Daoy (cell line): Measurements from ENCODE around the gene S100A6. TPM values are rescaled to one million over a fixed set of nuclear protein-coding genes. Genes with fewer than 3 reads are reported as not detected.
"Not testable (repeated sequence)": the region's sequence is repeated elsewhere in the genome, so short reads cannot be mapped to it uniquely, and the experiment has no call there.

Experiments used
- DNase-seq: peaks from one replicate; pipeline ENCODE4 v3.0.0-alpha.2; 2015; ENCODE audit warnings: low read depth
- total RNA-seq: library from RNA; depleted of rRNA; stranded (reverse); fragments of >200 nt; shearing (Covaris generic); gene quantifications from 2 replicates; pipeline ENCODE4 v1.2.3, GENCODE V29; 2014

S100A6 gene
- total RNA-seq, 1 experiment from 2014 or later: 491 TPM

DNA sequence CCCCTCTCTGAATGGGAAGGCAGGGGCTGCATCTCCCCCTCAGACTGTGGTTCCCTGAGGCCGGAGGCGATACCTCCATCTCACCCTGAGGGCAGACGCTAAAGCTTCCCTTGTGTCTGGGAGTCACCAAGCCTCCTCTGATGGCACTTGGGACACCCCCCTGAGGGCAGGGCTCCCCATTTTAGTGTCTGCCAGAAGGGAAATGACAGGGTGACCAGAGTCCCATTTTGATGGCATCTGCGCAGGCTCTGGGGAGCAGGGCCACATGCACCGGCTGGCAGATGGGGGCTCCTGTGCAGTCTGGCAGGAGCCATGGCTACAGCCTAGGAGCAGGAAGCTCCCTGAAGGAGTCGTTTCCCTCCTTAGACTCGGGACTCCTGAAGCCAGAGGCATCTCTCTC, 28.2 kb upstream of the S100A6 start:
- no peak for DNase-seq

DNA sequence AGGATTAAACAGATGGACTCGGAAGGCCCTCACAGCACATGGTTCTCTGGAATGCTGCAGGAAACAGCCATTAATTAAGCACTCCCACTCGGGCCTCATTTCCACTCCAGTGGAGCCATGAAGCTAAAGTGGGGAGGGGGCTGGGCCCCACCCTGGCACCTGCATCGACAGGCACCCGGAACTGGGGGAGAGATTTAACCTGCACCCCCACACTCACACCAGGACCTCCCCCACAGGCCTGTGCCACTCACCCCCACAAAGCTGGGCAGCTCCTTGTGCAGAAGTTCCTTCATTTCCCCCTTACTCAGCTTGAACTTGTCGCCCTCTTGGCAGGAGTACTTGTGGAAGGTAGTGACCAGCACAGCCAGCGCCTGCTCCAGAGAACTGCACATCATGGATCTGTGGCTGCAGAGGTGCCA, 27.7 kb upstream of the S100A6 start:
- no peak for DNase-seq

DNA sequence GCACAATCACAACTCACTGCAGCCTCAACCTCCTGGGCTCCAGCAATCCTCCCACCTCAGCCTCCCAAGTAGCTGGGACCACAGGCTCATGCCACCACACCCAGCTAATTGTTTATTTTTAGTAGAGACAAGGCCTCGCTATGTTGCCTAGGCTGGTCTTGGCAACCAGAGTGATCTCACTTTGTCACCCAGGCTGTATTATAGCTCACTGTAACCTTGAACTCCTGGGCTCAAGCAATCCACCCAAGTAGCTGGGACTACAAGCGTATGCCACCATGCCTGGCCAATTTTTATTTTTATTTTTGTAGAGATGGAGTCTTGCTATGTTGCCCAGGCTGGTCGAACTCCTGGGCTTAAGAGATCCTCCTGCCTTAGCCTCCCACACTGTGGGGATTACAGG, 26.2 kb upstream of the S100A6 start:
- not testable (repeated sequence) for DNase-seq

DNA sequence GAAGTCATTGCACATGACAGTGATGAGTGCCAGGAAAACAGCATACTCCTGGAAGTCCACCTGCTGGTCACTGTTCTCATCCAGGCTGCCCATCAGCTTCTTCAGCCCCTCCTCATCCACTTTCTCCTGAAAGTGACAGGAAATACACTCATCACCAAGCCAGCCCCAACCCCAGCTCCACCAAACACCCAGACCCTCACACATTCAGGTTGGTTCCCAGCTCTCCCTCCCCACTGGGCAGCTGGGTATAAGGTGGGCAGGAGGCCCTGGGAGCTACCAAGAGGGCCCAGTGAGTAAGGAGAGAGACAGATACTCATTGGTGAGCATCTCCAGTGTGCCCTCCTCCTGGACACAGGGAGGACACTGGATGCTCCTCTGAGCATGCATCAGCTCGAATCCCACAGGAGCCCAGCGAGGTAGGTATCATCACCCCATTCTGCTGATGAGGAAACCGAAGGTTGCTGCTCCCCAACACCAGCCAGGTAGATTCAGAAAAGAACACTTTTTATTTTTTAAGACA, 25.7 kb upstream of the S100A6 start:
- no peak for DNase-seq

DNA sequence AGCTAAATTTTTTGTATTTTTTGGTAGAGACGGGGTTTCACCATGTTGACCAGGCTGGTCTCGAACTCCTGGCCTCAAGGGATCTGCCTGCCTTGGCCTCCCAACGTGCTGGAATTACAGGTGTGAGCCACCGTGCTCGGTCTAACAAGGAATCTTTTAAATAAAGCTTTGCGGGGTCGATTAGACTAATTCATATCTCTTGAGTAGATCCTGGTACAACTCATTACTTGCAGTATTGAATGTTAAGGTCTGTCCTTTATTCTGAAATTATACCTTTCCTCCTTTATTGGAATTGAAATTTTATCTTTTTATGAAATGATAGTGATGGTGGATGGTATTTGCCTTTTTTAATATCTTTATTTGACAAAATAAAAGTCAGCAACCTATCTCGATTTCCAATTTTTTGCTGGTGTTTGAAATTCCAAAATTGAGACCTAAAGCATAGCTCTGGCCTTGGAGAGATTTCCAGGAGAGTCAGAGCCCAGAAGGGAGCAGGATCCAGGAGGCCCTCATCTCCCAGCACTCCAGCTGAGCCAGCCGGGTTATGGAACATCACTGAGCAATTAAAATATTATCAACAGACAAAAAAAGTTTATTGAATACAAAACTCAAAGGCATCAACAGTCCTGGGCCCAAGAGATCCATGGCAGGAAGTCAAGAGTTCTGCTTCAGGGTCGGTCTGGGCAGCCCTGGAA, 25.1 kb upstream of the S100A6 start:
- no peak for DNase-seq

DNA sequence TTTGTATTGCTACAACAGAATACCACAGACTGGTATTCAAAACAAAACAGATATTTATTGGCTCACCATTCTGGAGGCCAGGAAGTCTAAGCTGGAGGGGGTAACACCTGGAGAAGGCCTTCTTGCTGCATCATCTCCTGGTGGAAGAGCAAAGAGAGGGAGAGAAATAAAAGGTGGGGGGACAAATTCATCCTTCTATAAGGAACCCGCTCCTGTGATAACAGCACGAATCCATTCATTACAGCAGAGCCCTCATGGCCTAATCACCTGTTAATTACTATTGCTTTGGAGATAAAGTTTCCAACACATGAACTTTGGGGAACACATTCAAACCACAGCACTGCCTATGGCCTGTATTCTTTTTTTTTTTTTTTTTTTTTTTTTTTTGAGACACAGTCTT, 24.4 kb upstream of the S100A6 start:
- no peak for DNase-seq

DNA sequence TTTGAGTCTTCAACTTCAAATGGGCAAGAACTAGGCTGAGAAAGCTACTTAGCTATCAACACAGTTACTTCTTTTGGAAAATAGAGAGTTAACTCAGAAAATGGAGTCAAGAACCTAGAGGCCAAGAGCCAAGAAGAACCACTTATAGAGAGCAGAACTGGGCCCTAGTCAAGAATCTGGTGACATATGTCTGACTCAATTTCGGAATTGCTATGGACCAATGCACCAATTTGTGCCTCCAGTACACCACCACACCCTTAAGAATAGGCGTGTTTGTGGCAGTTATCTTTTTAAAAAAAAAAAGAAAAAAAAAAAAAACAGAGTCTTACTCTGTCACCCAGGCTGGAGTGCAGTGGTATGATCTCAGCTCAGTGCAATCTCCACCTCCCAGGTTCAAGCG, 22.1 kb upstream of the S100A6 start:
- DNase-seq: no peak

DNA sequence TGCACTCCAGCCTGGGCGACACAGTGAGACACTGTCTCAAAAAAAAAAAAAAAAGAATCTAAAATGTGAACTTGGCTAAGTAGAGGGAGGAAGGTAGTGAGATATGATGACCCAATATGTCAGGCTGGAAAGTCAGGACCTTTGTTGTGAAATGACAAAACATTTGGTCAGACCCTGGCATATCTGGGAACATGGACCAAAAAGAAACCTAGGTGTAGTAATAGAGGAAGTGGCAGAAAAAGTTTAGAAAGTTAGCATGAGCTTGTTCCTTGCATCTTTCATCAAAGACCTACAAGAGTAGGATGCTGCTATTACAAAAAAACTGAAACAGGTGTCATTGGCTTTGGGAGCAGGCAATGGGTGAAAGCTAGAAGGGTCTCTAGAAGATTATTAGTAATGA, 20.6 kb upstream of the S100A6 start:
- no peak for DNase-seq

DNA sequence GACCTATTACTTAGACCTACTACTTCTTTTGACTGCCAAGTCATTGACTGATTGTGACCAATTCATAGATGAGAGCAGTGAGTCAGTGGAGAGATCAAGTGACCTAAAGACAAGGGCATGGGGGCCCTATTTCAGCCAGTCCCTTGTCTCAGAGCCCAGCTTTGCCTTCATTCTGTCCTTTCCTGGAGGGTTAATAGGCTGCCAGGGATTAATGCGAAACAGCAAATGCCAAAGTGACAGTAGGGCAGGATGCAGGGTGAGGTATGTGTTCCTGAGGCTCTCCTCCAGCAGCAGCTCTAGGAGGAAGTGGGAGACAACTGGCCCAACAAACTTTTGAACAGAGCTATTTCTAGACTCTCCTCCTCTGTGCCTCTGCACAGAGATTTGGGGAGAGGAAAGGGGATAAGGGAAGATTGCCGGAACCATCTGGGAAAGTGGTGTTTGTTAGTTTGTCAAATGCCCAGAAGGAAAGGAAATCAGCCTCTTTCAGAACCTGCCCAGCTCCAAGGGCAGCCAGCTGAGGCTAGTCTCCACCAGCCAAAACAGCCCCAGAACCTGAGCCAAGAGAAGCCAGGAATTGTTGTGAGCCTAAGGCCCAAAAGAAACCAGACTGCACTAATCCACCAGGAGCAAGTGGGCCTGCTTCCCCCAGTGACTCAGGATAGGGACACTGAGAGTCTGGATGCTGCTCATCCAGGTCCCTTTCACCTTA, 18.2 kb upstream of the S100A6 start:
- DNase-seq: no peak

DNA sequence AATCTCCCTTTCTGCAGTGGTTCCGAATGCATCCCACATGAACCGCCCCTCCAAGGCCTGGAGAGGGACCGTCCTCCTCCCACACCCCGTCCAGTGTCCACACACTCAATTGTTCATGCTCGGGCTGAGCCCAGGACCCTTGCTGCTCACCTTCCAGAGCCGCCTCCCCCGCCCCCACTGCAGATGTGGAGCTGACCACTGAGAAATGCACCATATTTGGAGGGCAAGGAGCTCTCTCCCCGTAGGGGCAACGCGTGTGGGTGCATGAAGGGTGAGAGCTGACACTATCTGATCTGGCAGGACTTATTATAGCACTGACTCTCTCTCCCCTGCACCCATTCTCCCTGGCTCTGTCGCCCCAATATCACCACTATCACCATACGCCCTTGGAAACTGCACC, 17.3 kb upstream of the S100A6 start:
- DNase-seq: no peak

DNA sequence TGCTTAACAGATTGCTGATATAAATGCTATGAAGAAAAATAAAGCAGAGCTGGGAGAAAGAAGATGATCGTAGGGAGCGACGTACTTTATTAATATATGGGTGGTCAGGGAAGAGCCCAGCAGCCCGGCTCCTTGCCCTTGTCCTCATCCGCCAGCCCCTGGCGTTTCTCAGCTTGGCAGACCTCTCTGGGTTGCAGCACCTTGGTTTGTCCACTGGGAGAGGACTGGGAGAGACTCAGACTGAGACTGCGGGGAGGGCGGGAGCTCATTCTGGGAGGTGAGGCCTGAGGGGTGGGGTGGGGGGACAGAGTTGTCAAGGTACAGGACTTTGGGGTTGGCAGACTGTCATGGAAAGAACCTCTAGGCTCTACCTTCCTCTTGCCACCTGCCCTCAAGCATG, 16.5 kb upstream of the S100A6 start:
- no peak for DNase-seq

DNA sequence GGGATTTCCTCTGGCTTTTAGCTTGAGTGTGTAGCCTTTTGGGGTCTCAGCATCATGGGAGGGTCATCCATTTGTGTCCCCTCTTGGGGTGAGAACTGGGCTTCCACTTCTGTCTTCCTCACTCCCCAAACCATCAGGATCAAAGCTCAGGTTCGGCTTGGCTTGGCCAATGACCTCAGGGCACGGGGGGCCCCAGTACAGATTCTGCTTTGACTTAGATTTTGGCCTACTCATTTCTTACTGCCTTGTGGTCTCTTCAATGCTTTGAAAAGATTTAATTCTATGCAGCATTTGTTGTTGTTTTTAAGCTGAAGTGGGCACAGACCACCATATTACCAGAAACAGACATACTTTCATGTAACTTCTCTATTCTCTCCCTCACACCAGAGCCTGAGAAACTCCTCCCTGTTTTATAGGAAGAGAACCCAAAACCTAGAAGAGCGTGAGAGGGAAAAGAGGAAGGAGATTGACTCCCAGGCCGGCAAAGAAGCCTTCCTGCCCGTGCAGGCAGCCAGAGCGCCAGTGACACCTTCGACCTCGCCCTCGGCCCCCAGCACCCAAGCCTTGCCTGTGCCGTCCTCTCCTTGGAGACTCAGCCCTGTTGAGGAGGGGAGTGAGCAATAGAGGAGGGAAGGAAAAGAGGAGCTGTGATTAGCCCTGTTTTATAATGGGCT, 15.2 kb upstream of the S100A6 start:
- no peak for DNase-seq

DNA sequence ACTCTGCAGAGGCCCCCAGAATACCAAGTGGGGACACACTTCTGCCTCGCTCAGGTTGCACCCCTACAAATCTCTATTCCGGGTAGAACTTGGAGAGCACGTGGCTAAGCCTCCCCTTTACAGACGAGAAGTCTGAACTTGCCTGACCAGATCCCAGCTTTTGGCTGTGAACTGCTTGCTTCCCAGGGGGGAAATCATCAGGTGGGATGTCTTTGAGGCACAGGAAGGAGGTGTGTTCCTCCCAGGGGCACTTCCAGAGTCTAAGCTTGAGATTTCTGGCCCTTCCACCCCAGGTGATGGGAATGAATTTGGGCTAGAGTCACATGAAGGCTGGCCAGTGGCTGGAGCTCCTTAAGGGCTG, 14.6 kb upstream of the S100A6 start:
- DNase-seq: no peak

DNA sequence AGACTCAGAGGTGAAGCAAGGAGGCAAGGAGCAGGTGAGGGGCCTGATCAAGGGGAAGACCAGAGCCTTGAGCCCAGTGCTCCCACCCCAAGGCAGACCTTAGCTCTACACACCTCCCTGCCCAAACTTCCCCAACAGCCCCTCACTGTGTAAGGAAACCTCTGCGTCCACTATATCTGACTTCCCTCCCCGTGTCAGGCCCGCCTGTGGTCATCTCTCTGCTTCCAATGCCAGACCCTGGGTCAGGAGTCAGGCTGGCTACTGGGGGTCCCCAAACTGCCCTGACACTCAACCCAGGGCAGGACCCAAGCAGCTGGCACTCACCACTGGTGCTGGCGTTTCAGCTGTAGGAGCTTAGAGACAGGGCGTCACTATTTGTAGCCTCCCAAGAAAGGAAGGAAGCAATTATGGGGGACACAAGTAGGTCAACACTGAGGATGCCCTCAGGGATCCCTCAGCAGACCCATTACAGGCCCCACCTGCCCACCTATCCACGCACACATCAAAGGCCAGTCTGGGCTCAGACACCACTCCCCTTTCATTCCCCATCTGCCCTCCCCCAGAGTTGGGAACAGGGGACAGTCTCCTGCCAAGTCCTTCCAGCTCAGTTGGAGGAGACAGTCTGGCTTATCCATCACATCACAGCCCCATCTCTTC, 14.1 kb upstream of the S100A6 start:
- DNase-seq: no peak

DNA sequence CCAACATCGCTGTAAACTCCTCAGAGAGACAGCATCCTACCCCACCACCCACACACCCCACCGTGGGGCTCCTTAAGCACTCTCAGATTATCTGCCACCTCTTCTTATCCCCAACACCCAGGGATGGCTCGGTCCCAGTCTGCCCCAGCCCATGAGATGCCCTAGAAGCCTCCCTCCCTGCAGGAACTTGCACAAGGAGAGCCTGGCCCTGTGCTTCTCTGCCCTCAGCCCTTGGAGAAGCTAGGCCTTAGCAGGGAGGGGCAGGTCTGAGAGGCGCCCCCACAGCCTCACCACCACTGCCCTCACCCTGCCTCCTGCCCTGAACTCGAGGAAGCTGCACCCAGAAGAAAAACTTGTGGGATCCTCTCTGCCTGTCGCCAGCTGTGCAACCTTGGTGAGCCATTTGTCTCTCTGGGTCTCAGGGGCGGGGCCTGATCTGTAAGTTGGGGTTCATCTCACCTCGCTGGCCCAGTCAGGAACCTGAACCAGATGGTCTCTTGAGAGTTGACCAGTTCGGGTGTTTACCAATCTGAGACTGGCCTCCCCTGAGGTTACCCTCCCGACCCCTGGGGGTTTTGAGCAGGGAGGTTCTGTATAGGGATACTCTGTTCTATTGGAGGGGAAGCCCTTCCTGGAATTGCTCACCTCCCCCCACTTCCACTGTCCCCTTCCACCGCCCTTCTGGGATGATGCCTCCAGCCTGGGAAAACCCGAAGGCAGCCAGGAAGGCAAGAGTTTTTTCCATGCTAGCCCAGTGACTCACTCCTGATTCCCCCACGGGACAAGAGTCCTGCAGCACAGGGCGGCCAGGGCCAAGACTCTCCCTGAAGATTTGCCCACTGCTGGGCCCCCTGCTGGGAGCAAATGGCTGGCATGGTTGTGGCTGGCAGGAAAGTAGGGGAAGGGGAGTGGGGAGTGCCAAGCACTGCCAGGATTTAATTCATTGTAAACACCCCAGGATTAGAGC, 13.2 kb upstream of the S100A6 start, which contains the start of gene S100A3:
S100A3 (minus strand) TSS at position 537 of the 967 bp plus-strand sequence. CDS start 773 bp downstream, outside the sequence.
- DNase-seq: peak; percentile 94

DNA sequence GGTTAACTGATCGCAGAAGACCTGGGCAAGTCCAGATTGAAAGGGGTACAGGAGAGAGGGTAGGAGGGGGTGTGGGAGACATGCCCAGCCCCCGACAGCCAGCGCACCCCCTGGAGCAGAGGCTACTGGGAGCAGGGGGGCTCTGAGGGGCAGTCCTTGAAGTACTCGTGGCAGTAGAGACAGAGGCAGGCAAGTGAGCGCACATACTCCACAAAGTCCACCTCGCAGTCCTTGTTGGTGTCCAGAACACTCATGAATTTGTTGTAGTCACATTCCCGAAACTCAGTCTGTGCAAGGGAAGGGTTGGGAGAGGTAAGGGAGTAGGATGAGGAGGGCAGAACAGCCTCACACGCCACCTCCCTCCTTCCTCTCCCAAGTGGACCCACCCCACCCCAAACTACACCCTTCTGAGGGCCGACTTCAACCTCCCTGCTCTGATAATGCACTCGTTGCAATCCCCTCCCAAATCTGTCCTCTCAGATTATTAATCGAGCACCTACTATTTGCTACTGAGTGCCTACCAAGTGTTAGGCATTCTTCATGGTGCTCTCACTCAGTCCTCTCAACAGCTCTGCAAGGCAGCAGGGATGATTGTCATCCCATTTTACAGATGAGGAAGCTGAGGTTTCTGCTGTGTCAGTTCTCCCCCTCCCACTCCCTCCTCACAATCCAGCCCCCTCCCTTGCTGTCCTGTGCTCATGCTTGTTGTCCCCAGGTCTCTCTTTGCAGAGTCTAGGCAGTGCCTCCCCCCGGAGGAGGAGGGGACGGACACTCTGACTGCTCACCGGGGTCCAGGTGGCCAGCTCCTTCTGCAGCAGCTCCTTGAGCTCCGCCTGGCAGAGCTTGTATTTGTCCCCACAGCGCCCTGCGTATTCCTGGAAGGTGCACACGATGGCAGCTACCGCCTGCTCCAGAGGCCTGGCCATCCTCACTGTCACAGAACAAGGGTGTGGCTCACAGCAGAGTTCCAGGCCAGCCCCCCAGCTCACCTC, 12.1 kb upstream of the S100A6 start:
- DNase-seq: no peak

DNA sequence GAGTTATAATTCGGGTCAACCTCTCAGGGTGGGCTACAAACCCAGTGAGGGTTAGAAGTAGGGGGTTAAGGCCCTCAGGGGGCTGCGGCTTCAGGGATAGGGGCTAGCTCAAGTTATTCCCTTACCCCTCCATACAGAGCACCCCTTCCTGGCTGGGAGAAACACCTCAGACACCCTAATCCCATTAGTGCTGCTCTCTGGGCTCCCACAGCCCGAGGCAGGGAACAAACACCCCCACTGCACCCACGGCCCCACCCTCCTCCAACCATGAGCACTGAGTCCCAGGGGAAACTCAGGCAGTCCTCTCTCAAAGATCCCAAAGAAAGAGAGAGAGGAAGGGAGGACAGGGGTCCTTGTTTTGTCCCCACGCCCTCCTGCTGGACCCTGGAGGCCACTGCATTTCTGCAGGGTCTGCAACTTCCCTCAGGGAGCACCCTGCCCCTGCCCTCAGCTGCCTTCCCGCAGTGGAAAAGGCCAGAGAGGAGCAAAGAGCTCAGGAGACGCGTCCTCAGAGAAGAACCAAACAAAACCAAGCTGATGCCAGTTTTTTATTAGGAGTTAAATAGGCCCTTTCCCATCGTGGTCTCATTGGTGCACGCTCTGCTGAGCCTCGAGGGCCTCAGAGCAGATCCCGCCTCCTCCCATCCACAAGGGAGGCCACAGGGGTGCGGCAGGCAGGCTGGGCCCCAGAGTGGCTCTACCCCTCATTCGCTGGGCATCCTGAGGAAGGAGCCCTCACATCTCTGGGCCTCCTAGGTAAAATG, 11.2 kb upstream of the S100A6 start:
- DNase-seq: no peak

DNA sequence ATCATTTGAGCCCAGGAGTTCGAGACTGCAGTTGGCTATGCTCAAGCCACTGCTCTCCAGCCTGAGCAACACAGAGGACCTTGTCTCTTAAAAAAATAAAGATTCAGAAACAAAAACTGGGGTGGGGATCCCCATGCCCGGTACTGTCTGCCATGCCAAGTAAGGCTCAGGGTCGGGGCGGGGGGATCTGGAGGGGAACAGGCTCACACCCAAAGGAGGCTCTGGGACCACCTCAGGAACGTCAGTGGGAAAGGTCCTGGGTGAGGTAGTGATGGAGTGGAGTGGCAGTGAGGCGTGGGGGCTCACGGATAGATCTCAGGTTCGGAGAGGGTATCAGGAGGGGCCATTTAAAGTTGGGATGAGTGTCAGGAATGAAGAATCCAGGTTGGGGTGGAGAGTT, 10.6 kb upstream of the S100A6 start:
- no peak for DNase-seq
